CD14-positive monocyte (primary cell): Measurements from ENCODE around the gene FBN2. TPM values are rescaled to one million over a fixed set of nuclear protein-coding genes. Genes with fewer than 3 reads are reported as not detected.

Source experiments
- DNase-seq, 3 donors: peaks; one replicate each; pipeline ENCODE4 v3.0.0-alpha.2; 2011 to 2022
- H2AFZ ChIP-seq: 2 replicates; pipeline ENCODE4 v1.6.0; 2012; ENCODE audit warnings: mild to moderate bottlenecking, low read depth, low read length, inconsistent platforms; ENCODE audit not compliant: insufficient read depth, poor library complexity, severe bottlenecking
- H3K27ac ChIP-seq, 2 donors: 1 replicate in 1 of 2; 2 replicates in 1 of 2; pipeline ENCODE4 v1.5.1; 2012 to 2013; ENCODE audit warnings: low read length in 2 of 2, control low read depth in 1 of 2, inconsistent platforms in 1 of 2, low read depth in 1 of 2, mild to moderate bottlenecking in 1 of 2
- H3K27me3 ChIP-seq, 2 donors: one replicate each; pipeline versions ENCODE4 v1.6.0 to v1.6.1; 2011 to 2013; ENCODE audit warnings: low read length in 2 of 2; ENCODE audit not compliant: control insufficient read depth in 2 of 2, insufficient read depth in 2 of 2
- H3K36me3 ChIP-seq, 2 donors: replicated peaks in 1 of 2; 1 replicate in 1 of 2; 2 replicates in 1 of 2; pipeline versions ENCODE4 v1.5.1 to v1.6.1; 2012 to 2013; ENCODE audit warnings: low read length in 2 of 2, control low read depth in 1 of 2, inconsistent platforms in 1 of 2, mild to moderate bottlenecking in 1 of 2; ENCODE audit not compliant: insufficient read depth in 2 of 2, control insufficient read depth in 1 of 2
- H3K4me1 ChIP-seq, 2 donors: 1 replicate in 1 of 2; 2 replicates in 1 of 2; pipeline versions ENCODE4 v1.5.1 to v1.6.1; 2012 to 2013; ENCODE audit warnings: low read length in 2 of 2, control low read depth in 1 of 2, inconsistent platforms in 1 of 2, mild to moderate bottlenecking in 1 of 2, moderate library complexity in 1 of 2; ENCODE audit not compliant: insufficient read depth in 2 of 2, control insufficient read depth in 1 of 2
- H3K4me2 ChIP-seq: replicated peaks from 2 replicates; pipeline ENCODE3; 2012; ENCODE audit warnings: low read length, moderate library complexity, mild to moderate bottlenecking; ENCODE audit not compliant: poor library complexity, severe bottlenecking; ENCODE audit errors: extremely low read depth
- H3K4me3 ChIP-seq, 3 experiments: fragments of 200-600 bp in 1 of 3; sonication (generic) in 1 of 3; replicated peaks in 1 of 3; 1 replicate in 2 of 3; 2 replicates in 1 of 3; pipeline ENCODE4 v1.5.1; 2011 to 2013; ENCODE audit warnings: low read length in 3 of 3, mild to moderate bottlenecking in 3 of 3, control low read depth in 2 of 3, low read depth in 2 of 3, inconsistent platforms in 1 of 3, moderate library complexity in 1 of 3
- H3K79me2 ChIP-seq: 2 replicates; pipeline ENCODE4 v1.6.0; 2012; ENCODE audit warnings: mild to moderate bottlenecking, control low read depth, inconsistent platforms, low read length, moderate library complexity; ENCODE audit not compliant: insufficient read depth
- H3K9ac ChIP-seq: 2 replicates; pipeline ENCODE4 v1.6.0; 2017; ENCODE audit warnings: low read length, mild to moderate bottlenecking; ENCODE audit not compliant: insufficient read depth, poor library complexity, severe bottlenecking
- H3K9me3 ChIP-seq, 2 donors: replicated peaks in 1 of 2; 1 replicate in 1 of 2; 2 replicates in 1 of 2; pipeline versions ENCODE4 v1.5.1 to v1.6.1; 2012 to 2013; ENCODE audit warnings: low read length in 2 of 2, control low read depth in 1 of 2; ENCODE audit not compliant: control insufficient read depth in 1 of 2, insufficient read depth in 1 of 2
- H4K20me1 ChIP-seq: 2 replicates; pipeline ENCODE4 v1.6.0; 2012; ENCODE audit warnings: mild to moderate bottlenecking, low read length, control low read depth, moderate library complexity; ENCODE audit not compliant: insufficient read depth
- H3K27ac Mint-ChIP-seq, 7 donors: one replicate each; pipeline ENCODE4 v1.8.0; 2020; ENCODE audit warnings: mild to moderate bottlenecking in 7 of 7, mixed read lengths in 7 of 7, moderate library complexity in 6 of 7, inconsistent platforms in 2 of 7
- H3K27me3 Mint-ChIP-seq, 3 donors: one replicate each; pipeline ENCODE4 v1.8.0; 2021 to 2022; ENCODE audit warnings: low read depth in 3 of 3, mild to moderate bottlenecking in 3 of 3, mixed read lengths in 3 of 3, moderate library complexity in 3 of 3, inconsistent platforms in 1 of 3
- H3K36me3 Mint-ChIP-seq, 2 donors: one replicate each; pipeline ENCODE4 v1.8.0; 2020; ENCODE audit warnings: mixed read lengths in 2 of 2, inconsistent platforms in 1 of 2, mild to moderate bottlenecking in 1 of 2
- H3K4me1 Mint-ChIP-seq: one replicate; pipeline ENCODE4 v1.8.0; 2020; ENCODE audit warnings: mild to moderate bottlenecking, mixed read lengths
- H3K4me3 Mint-ChIP-seq, 2 donors: one replicate each; pipeline ENCODE4 v1.8.0; 2020; ENCODE audit warnings: mild to moderate bottlenecking in 2 of 2, mixed read lengths in 2 of 2, moderate library complexity in 1 of 2
- H3K9me3 Mint-ChIP-seq, 7 donors: one replicate each; pipeline ENCODE4 v1.8.0; 2020 to 2022; ENCODE audit warnings: mixed read lengths in 7 of 7, mild to moderate bottlenecking in 6 of 7, moderate library complexity in 6 of 7, inconsistent platforms in 2 of 7
- CTCF ChIP-seq: fragments of 200-600 bp; IDR thresholded peaks from one replicate; pipeline ENCODE4 v1.8.0; 2022; ENCODE audit warnings: antibody characterized with exemption, mild to moderate bottlenecking
- WGBS: methylation state at CpG from one replicate; pipeline ENCODE4 v1.1.5; 2013; ENCODE audit warnings: missing lambda C conversion rate; ENCODE audit not compliant: insufficient coverage; 5-methylcytosine and 5-hydroxymethylcytosine counted together
- intact Hi-C, 2 donors: fragments of 100-400 bp; cut with micrococcal nuclease; formaldehyde crosslinking; loops; one replicate each; pipeline versions ENCODE4 v1.15.0 to v1.15.1; 2023
- polyA plus RNA-seq, 3 donors: library from polyadenylated mRNA; depleted of rRNA in 1 of 3; unstranded in 2 of 3; stranded (reverse) in 1 of 3; fragments of 300-500 nt in 2 of 3; fragments of >200 nt in 1 of 3; fragmentation: Illumina TruSeq in 2 of 3; gene quantifications; 1 replicate in 2 of 3; 2 replicates in 1 of 3; pipeline ENCODE4 v1.2.3, GENCODE V29; 2012 to 2021

FBN2 gene
- polyA plus RNA-seq, 3 donors, result 0.85 to 19.3 (median 4.2) TPM

GRCh38 chr5:128586848-128587247 is 48.8 kb upstream of the FBN2 start:
- H3K9me3 Mint-ChIP-seq, result peaks cover 0 to 12% (median 8%) of the 10 kb centered on the region in 7 donors
- intact Hi-C loops, result no loop called here

GRCh38 chr5:128579639-128580038 is 41.6 kb upstream of the FBN2 start:
- WGBS, result 90% methylated on average over 2 of the region's 4 CpGs
- intact Hi-C loops, result no loop called here
- peaks cover 2 to 27% (median 12%) of the 10 kb centered on the region in 7 donors for H3K9me3 Mint-ChIP-seq

More at GRCh38 chr5:128586848-128587247, 48.8 kb upstream of the FBN2 start:
- Mint-ChIP-seq H3K36me3 (no peaks in the 10 kb centered on the region), H3K27ac (no peak overlapping the region), H3K27me3 (no peaks in the 10 kb centered on the region), H3K4me3 (no peak overlapping the region), H3K4me1 (no peaks in the 10 kb centered on the region)
- Histone ChIP-seq H2AFZ (no peak overlapping the region), H3K9me3 (peaks cover 0 to 5% of the 10 kb centered on the region in 2 donors), H3K36me3 (no peaks in the 10 kb centered on the region), H4K20me1 (no peaks in the 10 kb centered on the region), H3K27me3 (no peaks in the 10 kb centered on the region), H3K9ac (no peak overlapping the region), H3K4me1 (no peaks in the 10 kb centered on the region), H3K79me2 (no peaks in the 10 kb centered on the region), H3K27ac (no peak overlapping the region), H3K4me3 (no peak overlapping the region), H3K4me2 (no peak overlapping the region)
- TF ChIP-seq CTCF, result no peak
- no CpG with 5 or more reads among the region's 1 CpG for WGBS
- no peak for DNase-seq

More at GRCh38 chr5:128579639-128580038, 41.6 kb upstream of the FBN2 start:
- H2AFZ ChIP-seq, result no peak overlapping the region
- no peak overlapping the region for H3K4me3 ChIP-seq
- no peak overlapping the region for H3K4me2 ChIP-seq
- H3K9ac ChIP-seq, result no peak overlapping the region
- Mint-ChIP-seq H3K4me3 (no peak overlapping the region), H3K36me3 (no peaks in the 10 kb centered on the region), H3K4me1 (no peaks in the 10 kb centered on the region), H3K27ac (no peak overlapping the region), H3K27me3 (no peaks in the 10 kb centered on the region)
- H3K36me3 ChIP-seq, result no peaks in the 10 kb centered on the region
- TF ChIP-seq CTCF, result no peak
- H3K9me3 ChIP-seq, result peaks cover 5 to 10% of the 10 kb centered on the region in 2 donors
- no peaks in the 10 kb centered on the region for H3K79me2 ChIP-seq
- H4K20me1 ChIP-seq, result no peaks in the 10 kb centered on the region
- no peak for DNase-seq
- H3K27me3 ChIP-seq, result no peaks in the 10 kb centered on the region
- no peaks in the 10 kb centered on the region for H3K4me1 ChIP-seq
- no peak overlapping the region for H3K27ac ChIP-seq
